ENCODE results near the gene DOCK4.

DNA sequence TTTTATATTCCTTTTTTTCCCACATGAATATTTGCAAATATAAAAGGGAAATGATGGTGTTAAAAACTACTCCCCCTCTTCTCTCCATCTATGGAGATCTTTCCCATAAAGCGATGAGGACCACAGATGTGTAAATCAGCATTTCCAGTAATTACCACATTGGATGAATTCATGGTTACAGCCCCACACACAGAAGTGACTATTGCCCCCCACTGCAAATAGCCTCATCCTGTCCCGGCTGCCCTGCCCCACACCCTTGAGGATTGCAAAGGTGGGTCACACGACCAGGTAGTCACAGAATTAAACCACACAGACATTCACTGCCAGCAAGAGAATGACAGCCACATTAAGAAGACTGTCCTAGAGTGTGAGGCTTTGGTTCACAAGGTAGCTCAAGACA lies 145.1 kb downstream of the DOCK4 start:
- TF ChIP-seq, protein P1, sequence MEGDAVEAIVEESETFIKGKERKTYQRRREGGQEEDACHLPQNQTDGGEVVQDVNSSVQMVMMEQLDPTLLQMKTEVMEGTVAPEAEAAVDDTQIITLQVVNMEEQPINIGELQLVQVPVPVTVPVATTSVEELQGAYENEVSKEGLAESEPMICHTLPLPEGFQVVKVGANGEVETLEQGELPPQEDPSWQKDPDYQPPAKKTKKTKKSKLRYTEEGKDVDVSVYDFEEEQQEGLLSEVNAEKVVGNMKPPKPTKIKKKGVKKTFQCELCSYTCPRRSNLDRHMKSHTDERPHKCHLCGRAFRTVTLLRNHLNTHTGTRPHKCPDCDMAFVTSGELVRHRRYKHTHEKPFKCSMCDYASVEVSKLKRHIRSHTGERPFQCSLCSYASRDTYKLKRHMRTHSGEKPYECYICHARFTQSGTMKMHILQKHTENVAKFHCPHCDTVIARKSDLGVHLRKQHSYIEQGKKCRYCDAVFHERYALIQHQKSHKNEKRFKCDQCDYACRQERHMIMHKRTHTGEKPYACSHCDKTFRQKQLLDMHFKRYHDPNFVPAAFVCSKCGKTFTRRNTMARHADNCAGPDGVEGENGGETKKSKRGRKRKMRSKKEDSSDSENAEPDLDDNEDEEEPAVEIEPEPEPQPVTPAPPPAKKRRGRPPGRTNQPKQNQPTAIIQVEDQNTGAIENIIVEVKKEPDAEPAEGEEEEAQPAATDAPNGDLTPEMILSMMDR (conservative IDR thresholded peaks at IDR 0.05 in 1 of 2, IDR thresholded peaks at IDR 0.05 in 1 of 2; ENCODE audit: extremely low read depth in 1 of 2, insufficient read depth in 1 of 2, low read depth in 1 of 2, low read length in 2 of 2) = no peak
- no peak for TF ChIP-seq EZH2 (IDR thresholded peaks at IDR 0.05; ENCODE audit: borderline replicate concordance, low read length)

Measured in mammary epithelial cell (primary cell).